Upper lobe of right lung (tissue), 1 donor: ENCODE data around the gene TMEM139. TPM values are rescaled to one million over a fixed set of nuclear protein-coding genes. Genes with fewer than 3 reads are reported as not detected.
A peak's percentile ranks its signal among the peaks of the same experiment; 100 is the strongest.

Source experiments
- ATAC-seq: fragments of 200-7000 bp; cut with Tn5 transposase; one replicate; pipeline ENCODE4 v1.9.1; 2020; ENCODE audit warnings: mild to moderate bottlenecking, moderate library complexity
- DNase-seq: peaks from one replicate; pipeline ENCODE4 v3.0.0-alpha.2; 2020
- H3K27ac ChIP-seq: fragments of 200-600 bp; one replicate; pipeline ENCODE4 v1.8.0; 2022
- H3K27me3 ChIP-seq: fragments of 200-600 bp; one replicate; pipeline ENCODE4 v1.8.0; 2022; ENCODE audit warnings: mild to moderate bottlenecking
- H3K36me3 ChIP-seq: fragments of 200-600 bp; one replicate; pipeline ENCODE4 v1.8.0; 2022
- H3K4me1 ChIP-seq: fragments of 200-600 bp; one replicate; pipeline ENCODE4 v1.8.0; 2022
- H3K4me3 ChIP-seq: fragments of 200-600 bp; one replicate; pipeline ENCODE4 v1.8.0; 2022; ENCODE audit warnings: mild to moderate bottlenecking
- H3K9me3 ChIP-seq: fragments of 200-600 bp; one replicate; pipeline ENCODE4 v1.8.0; 2022
- intact Hi-C: fragments of 100-400 bp; cut with DNase I; formaldehyde crosslinking; loops from one replicate; pipeline ENCODE4 v1.11.0; 2022
- total RNA-seq: library from RNA; stranded (reverse); fragmentation: NEBNext Ultra II Directional; extraction: Animal tissue kit (Norgen Biotek cat#: 25700); gene quantifications from one replicate; pipeline ENCODE4 v1.2.1, GENCODE V29; 2021
- TF ChIP-seq, protein P1 (sequence below): fragments of 200-600 bp; IDR thresholded peaks from one replicate; pipeline ENCODE4 v1.8.0; 2022; ENCODE audit warnings: antibody characterized with exemption
- donor health status: DM: no; HTN: yes; CAD: no; lungs with severe emphysema.

The TMEM139 gene
- total RNA-seq, 1 donor from 2014 or later = 25.1 TPM

DNA sequence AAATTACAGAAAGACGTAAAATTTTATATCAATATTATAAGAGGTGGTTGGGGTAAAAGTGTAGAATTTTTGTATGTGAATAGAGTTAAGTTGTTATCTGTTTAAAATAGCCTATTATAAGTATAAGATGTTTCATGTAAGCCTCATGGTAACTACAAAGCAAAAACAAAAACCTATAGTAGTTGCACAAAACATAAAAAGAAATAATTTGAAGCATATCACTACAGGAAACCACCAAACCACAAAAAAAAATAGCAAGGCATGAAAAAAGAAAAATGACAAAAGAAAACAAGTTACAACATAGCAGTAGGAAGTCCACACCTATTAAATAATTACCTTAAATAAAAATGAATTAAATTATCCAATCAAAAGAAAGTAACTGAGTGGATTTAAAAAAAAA lies 33.9 kb upstream of the TMEM139 start:
- intact Hi-C loops = no loop called here
- no peaks in the 10 kb centered on the region for H3K4me1 ChIP-seq
- H3K27ac ChIP-seq = no peak overlapping the region
- DNase-seq = no peak
- ATAC-seq = no peak
- H3K4me3 ChIP-seq = no peak overlapping the region
- no peaks in the 10 kb centered on the region for H3K27me3 ChIP-seq
- H3K36me3 ChIP-seq = no peaks in the 10 kb centered on the region
- H3K9me3 ChIP-seq = no peaks in the 10 kb centered on the region
- TF ChIP-seq, protein P1, sequence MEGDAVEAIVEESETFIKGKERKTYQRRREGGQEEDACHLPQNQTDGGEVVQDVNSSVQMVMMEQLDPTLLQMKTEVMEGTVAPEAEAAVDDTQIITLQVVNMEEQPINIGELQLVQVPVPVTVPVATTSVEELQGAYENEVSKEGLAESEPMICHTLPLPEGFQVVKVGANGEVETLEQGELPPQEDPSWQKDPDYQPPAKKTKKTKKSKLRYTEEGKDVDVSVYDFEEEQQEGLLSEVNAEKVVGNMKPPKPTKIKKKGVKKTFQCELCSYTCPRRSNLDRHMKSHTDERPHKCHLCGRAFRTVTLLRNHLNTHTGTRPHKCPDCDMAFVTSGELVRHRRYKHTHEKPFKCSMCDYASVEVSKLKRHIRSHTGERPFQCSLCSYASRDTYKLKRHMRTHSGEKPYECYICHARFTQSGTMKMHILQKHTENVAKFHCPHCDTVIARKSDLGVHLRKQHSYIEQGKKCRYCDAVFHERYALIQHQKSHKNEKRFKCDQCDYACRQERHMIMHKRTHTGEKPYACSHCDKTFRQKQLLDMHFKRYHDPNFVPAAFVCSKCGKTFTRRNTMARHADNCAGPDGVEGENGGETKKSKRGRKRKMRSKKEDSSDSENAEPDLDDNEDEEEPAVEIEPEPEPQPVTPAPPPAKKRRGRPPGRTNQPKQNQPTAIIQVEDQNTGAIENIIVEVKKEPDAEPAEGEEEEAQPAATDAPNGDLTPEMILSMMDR = no peak

DNA sequence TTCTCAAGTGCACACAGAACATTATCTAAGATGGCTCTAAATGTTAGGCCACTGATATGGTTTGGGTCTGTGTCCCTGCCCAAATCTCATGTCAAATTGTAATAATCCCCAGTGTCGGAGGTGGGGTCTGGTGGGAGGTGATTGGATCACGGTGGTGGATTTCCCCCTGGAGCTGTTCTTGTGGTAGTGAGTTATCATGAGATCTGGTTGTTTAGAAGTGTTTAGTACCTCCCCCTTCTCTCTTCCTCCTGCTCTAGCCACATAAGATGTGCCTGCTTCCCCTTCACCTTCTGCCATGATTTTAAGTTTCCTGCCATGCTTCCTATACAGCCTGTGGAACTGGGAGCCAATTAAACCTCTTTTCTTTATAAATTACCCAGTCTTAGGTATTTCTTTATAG lies 32.8 kb upstream of the TMEM139 start:
- TF ChIP-seq, protein P1 = no peak
- Histone ChIP-seq H3K4me3 (no peak overlapping the region), H3K4me1 (no peaks in the 10 kb centered on the region), H3K27me3 (no peaks in the 10 kb centered on the region), H3K9me3 (no peaks in the 10 kb centered on the region), H3K36me3 (no peaks in the 10 kb centered on the region), H3K27ac (no peak overlapping the region)
- intact Hi-C loops = no loop called here
- DNase-seq (no peak), ATAC-seq (no peak)

DNA sequence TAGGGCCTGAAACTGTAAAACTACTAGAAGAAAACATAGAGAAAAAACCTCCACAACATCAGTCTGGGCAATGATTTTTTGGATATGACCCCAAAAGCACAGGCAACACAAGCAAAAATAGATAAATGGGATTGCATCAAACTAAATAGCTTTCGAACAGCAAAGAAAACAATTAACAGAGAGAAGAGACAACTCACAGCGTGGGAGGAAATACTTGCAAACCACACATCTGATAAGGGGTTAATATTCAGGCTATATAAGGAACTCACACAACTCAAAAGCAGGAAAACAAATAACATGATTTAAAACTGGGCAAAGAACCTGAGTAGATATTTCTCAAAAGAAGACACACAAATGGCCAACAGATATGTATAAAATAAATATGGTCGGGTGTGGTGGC lies 29.2 kb upstream of the TMEM139 start:
- H3K36me3 ChIP-seq = no peaks in the 10 kb centered on the region
- no peak overlapping the region for H3K4me3 ChIP-seq
- no peak overlapping the region for H3K27ac ChIP-seq
- intact Hi-C loops = no loop called here
- H3K27me3 ChIP-seq = no peaks in the 10 kb centered on the region
- no peaks in the 10 kb centered on the region for H3K9me3 ChIP-seq
- TF ChIP-seq, protein P1 = no peak
- ATAC-seq = no peak
- no peaks in the 10 kb centered on the region for H3K4me1 ChIP-seq
- DNase-seq = no peak

DNA sequence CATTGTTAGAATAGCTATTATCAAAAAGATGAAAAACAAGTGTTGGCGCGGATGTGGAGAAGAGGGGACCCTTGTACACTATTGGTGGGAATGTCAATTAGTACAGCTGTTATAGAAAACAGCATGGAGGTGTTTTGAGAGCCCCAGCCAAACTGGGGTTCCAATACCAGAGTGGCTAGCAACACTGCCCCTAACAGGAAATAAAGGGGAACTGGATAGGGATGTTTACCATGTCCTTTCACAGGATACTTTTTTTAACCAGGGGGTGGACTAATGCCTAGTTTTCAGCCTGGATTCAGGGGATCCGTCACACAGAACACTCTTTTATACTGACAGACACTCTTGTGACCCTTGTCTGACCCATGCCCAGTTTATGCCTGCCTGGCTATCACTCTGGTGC lies 28.4 kb upstream of the TMEM139 start:
- no peak overlapping the region for H3K4me3 ChIP-seq
- no peaks in the 10 kb centered on the region for H3K36me3 ChIP-seq
- intact Hi-C loops = no loop called here
- H3K4me1 ChIP-seq = no peaks in the 10 kb centered on the region
- TF ChIP-seq, protein P1 = no peak
- H3K9me3 ChIP-seq = no peaks in the 10 kb centered on the region
- DNase-seq (no peak), ATAC-seq (peak; percentile 17)
- no peaks in the 10 kb centered on the region for H3K27me3 ChIP-seq
- no peak overlapping the region for H3K27ac ChIP-seq

DNA sequence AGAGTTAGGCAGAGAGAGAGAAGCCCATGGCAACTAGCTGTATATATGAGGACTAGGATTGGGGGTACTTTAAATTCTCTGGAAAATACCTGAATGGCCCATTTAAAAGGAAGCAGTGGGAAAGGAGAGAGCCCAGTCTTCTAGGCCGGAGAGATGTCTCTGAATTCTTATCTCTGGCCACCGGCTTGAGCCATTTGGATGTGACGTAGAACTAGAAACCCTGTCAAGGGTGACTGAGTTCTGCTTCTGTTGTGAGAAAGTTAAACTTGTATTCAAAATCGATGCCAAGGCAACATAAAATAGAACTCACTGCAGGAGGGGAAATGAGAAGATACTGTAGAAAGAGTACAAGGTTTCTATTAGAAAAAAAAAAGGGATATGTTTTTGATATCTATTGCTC lies 27.8 kb upstream of the TMEM139 start:
- Histone ChIP-seq H3K27ac (no peak overlapping the region), H3K36me3 (no peaks in the 10 kb centered on the region), H3K4me3 (no peak overlapping the region), H3K27me3 (no peaks in the 10 kb centered on the region), H3K4me1 (no peaks in the 10 kb centered on the region), H3K9me3 (no peaks in the 10 kb centered on the region)
- TF ChIP-seq, protein P1 = no peak
- intact Hi-C loops = no loop called here
- ATAC-seq (no peak), DNase-seq (no peak)

DNA sequence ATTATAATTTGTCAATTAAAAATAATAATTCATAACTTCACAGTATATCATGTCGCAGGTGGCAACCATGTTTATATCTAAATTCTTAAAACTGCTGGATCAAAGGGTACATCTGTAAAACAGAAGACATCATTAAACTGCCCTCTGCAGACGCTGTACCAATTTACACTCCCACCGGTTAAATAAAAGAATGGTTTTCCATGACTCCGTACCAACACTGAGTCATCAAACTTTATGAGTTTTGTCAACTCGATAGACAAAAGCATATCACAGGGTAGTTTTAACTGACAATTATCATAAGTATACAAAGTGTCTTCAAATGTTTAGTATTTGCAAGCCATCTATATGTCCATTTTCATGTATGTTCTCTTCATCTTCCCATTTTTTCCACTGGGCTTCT lies 27.3 kb upstream of the TMEM139 start:
- Histone ChIP-seq H3K36me3 (no peaks in the 10 kb centered on the region), H3K9me3 (no peaks in the 10 kb centered on the region), H3K4me3 (no peak overlapping the region), H3K27ac (no peak overlapping the region), H3K4me1 (no peaks in the 10 kb centered on the region), H3K27me3 (no peaks in the 10 kb centered on the region)
- intact Hi-C loops = no loop called here
- ATAC-seq (no peak), DNase-seq (no peak)
- TF ChIP-seq, protein P1 = no peak
